Prostate gland (tissue), 2 donors: ENCODE measurements around the gene DOCK3. TPM values are rescaled to one million over a fixed set of nuclear protein-coding genes. Genes with fewer than 3 reads are reported as not detected.

ENCODE experiments used
- DNase-seq: peaks from one replicate; pipeline ENCODE4 v3.0.0-alpha.2; 2019; ENCODE audit warnings: low spot score
- H3K27ac ChIP-seq, 2 donors: fragments of 200-600 bp; sonication (generic); 2 replicates each; pipeline ENCODE4 v1.5.1; 2017 to 2019
- H3K27me3 ChIP-seq: fragments of 200-600 bp; sonication (generic); replicated peaks from 2 replicates; pipeline ENCODE4 v1.5.1; 2019; ENCODE audit not compliant: insufficient read depth
- H3K36me3 ChIP-seq, 2 donors: fragments of 200-600 bp; sonication (generic); 1 replicate in 1 of 2; 2 replicates in 1 of 2; pipeline versions ENCODE4 v1.5.1 to v1.8.1; 2017 to 2019
- H3K4me1 ChIP-seq: fragments of 200-600 bp; sonication (generic); replicated peaks from 2 replicates; pipeline ENCODE4 v1.5.1; 2019
- H3K4me3 ChIP-seq, 2 donors: fragments of 200-600 bp; sonication (generic); 2 replicates each; pipeline ENCODE4 v1.5.1; 2017 to 2019
- H3K9me3 ChIP-seq: fragments of 200-600 bp; sonication (generic); 2 replicates; pipeline ENCODE4 v1.5.1; 2017
- POLR2A ChIP-seq: fragments of 450-650 bp; IDR thresholded peaks from one replicate; pipeline ENCODE4 v1.6.1; 2016; ENCODE audit warnings: antibody characterized with exemption, mild to moderate bottlenecking
- POLR2AphosphoS5 ChIP-seq: sonication (generic); formaldehyde crosslinking; IDR thresholded peaks from one replicate; pipeline ENCODE4 v1.6.1; 2017; ENCODE audit warnings: antibody characterized with exemption
- WGBS: methylation state at CpG from one replicate; pipeline ENCODE4 v1.1.5; 2018; 5-methylcytosine and 5-hydroxymethylcytosine counted together
- intact Hi-C: fragments of 100-400 bp; cut with DNase I; formaldehyde crosslinking; loops from one replicate; pipeline ENCODE4 v1.14.2; 2022
- total RNA-seq, 2 donors: library from RNA; depleted of rRNA; stranded (reverse); fragments of >200 nt; gene quantifications; one replicate each; pipeline ENCODE4 v1.1.0, GENCODE V29; 2016
- TF ChIP-seq, protein P1 (sequence below), 4 experiments: fragments of 200-600 bp in 2 of 4; fragments of 450-650 bp in 2 of 4; sonication (generic) in 2 of 4; IDR thresholded peaks; 1 replicate in 3 of 4; 2 replicates in 1 of 4; pipeline ENCODE4 v1.5.1; 2016 to 2019; ENCODE audit warnings: antibody characterized with exemption in 4 of 4, mild to moderate bottlenecking in 2 of 4, moderate library complexity in 2 of 4

Gene DOCK3
- total RNA-seq, 2 donors from 2014 or later, result 0.36 to 6.3 TPM

DNA sequence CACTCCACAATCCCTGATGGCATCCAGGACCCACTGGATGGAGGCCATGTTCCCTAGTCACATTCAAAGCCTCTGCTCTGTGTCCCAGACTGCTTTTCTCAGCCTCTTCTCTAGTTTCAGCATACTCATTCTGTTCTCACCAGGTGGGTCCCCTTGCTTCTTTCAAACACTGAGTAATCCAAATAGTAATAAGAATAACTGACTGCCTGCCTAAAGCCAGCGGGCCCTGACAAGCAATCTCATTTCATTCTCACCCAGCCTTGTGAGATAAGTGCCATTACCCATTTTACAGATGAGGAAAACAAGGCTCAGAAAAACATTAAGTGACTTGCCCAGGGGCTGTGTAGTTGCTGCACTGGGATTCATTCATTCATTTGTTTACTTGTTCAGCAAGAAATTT lies 32.3 kb upstream of the DOCK3 start:
- TF ChIP-seq POLR2A (no peak), POLR2AphosphoS5 (no peak)
- TF ChIP-seq, protein P1, sequence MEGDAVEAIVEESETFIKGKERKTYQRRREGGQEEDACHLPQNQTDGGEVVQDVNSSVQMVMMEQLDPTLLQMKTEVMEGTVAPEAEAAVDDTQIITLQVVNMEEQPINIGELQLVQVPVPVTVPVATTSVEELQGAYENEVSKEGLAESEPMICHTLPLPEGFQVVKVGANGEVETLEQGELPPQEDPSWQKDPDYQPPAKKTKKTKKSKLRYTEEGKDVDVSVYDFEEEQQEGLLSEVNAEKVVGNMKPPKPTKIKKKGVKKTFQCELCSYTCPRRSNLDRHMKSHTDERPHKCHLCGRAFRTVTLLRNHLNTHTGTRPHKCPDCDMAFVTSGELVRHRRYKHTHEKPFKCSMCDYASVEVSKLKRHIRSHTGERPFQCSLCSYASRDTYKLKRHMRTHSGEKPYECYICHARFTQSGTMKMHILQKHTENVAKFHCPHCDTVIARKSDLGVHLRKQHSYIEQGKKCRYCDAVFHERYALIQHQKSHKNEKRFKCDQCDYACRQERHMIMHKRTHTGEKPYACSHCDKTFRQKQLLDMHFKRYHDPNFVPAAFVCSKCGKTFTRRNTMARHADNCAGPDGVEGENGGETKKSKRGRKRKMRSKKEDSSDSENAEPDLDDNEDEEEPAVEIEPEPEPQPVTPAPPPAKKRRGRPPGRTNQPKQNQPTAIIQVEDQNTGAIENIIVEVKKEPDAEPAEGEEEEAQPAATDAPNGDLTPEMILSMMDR (IDR thresholded peaks at IDR 0.05), result no peak
- Histone ChIP-seq H3K27ac (no peak overlapping the region), H3K27me3 (no peaks in the 10 kb centered on the region), H3K4me3 (no peak overlapping the region), H3K9me3 (no peaks in the 10 kb centered on the region), H3K36me3 (no peaks in the 10 kb centered on the region), H3K4me1 (no peaks in the 10 kb centered on the region)
- WGBS, result 100% methylated on average over 1 of the region's 1 CpG
- no peak for DNase-seq
- intact Hi-C loops, result no loop called here

DNA sequence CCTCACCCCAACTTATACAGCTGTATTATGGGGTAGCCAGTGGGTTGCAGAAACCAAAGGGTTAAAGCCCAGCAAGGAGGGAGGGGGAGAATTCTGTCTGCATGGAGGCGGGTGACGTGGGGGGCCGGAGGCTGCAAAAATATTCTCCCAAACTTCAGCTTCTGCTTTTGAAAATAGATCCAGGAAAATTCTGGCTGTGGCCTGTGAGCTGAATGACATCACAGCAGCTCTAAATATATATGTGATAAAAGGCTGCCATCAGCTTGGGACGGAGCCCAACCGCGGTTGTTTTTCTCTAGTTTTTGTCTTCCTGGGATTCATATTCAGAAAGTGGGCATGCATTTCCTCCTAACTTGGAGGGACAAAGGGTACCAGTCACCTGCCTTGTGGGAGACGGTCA lies 30.2 kb upstream of the DOCK3 start:
- WGBS, result 79% methylated on average over 7 of the region's 7 CpGs
- no peak overlapping the region for H3K27ac ChIP-seq
- intact Hi-C loops, result no loop called here
- H3K4me1 ChIP-seq, result no peaks in the 10 kb centered on the region
- no peaks in the 10 kb centered on the region for H3K27me3 ChIP-seq
- peaks cover 0 to 3% of the 10 kb centered on the region in 2 donors for H3K36me3 ChIP-seq
- H3K4me3 ChIP-seq, result no peak overlapping the region
- no peak for TF ChIP-seq POLR2AphosphoS5
- no peak for TF ChIP-seq POLR2A
- TF ChIP-seq, protein P1 (IDR thresholded peaks at IDR 0.05), result no peak
- no peak for DNase-seq
- no peaks in the 10 kb centered on the region for H3K9me3 ChIP-seq

DNA sequence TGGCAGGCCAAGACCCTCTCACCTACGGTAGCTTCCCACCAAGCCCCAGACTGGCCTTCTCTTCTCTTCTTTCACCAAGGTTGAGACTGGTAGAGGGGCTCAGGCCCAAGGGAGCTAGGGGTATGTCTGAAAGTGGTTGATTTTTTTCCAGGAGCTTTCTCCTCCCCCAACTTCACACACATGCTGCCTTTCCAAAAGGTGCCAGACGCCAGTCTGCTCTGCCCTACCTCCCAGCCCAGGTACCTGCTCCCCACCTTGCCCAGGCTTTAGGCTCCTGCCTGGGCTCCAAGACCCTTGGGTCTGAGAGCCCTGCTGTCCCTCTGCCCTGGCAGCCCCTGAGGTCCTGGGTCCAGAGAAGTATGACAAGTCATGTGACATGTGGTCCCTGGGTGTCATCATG lies 29.3 kb upstream of the DOCK3 start:
- Histone ChIP-seq H3K36me3 (peaks cover 0 to 3% of the 10 kb centered on the region in 2 donors), H3K27ac (no peak overlapping the region), H3K4me1 (no peaks in the 10 kb centered on the region), H3K9me3 (no peaks in the 10 kb centered on the region), H3K27me3 (no peaks in the 10 kb centered on the region), H3K4me3 (no peak overlapping the region)
- 77% methylated on average over 2 of the region's 2 CpGs for WGBS
- DNase-seq, result no peak
- TF ChIP-seq POLR2A, result no peak
- TF ChIP-seq, protein P1 (IDR thresholded peaks at IDR 0.05), result no peak
- intact Hi-C loops, result no loop called here

DNA sequence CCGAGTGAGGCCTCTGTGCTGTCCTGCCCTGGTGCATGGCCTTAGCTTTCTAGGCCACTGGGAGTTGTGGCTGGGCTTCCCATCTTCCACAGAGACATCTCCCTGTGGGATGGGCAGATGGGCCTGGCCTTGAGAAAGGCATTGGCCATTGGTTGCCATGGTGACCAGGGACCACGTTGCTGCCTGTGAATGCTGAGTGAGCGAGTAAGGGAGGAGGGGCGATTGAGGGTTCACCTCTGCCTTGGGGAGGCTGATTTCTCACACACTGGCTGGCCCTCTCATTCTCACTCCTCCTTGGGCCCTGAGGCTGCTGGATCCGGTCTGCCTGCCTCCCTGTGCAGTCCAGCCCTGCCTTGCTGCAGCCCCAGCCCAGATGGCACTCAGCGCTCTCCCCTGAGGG lies 26.4 kb upstream of the DOCK3 start:
- 62% methylated on average over 6 of the region's 6 CpGs for WGBS
- TF ChIP-seq POLR2AphosphoS5 (no peak), POLR2A (no peak)
- TF ChIP-seq, protein P1 (IDR thresholded peaks at IDR 0.05), result no peak
- DNase-seq, result no peak
- intact Hi-C loops, result no loop called here
- no peaks in the 10 kb centered on the region for H3K9me3 ChIP-seq
- H3K36me3 ChIP-seq, result peaks cover 0 to 3% of the 10 kb centered on the region in 2 donors
- no peaks in the 10 kb centered on the region for H3K4me1 ChIP-seq
- no peak overlapping the region for H3K27ac ChIP-seq
- no peaks in the 10 kb centered on the region for H3K27me3 ChIP-seq
- no peak overlapping the region for H3K4me3 ChIP-seq

DNA sequence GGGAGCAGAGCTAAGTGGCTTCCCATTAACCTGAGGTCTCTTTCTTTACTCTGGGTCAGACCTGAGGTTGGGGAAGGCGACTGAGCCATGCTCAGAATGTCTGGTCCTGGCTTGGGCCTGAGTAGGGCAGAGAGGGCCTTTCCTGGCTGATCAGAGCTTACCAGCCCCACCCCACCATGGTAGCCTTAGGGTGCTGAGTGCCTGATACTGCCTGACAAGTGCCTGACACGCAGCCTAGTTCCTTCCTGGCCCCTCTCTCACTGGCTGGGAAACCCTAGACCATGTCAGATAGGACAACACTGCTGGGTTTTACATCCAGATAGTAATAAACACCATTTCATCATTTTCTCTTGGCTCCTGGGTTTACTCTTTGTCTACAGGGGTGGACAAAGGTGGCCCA lies 25.8 kb upstream of the DOCK3 start:
- no peak for TF ChIP-seq POLR2AphosphoS5
- TF ChIP-seq, protein P1 (IDR thresholded peaks at IDR 0.05), result no peak
- WGBS, result 88% methylated on average over 2 of the region's 2 CpGs
- H3K4me1 ChIP-seq, result no peaks in the 10 kb centered on the region
- intact Hi-C loops, result no loop called here
- no peaks in the 10 kb centered on the region for H3K27me3 ChIP-seq
- H3K27ac ChIP-seq, result no peak overlapping the region
- H3K36me3 ChIP-seq, result peaks cover 0 to 3% of the 10 kb centered on the region in 2 donors
- H3K4me3 ChIP-seq, result no peak overlapping the region
- no peak for DNase-seq
- no peaks in the 10 kb centered on the region for H3K9me3 ChIP-seq
